Testis (tissue), 2 donors: ENCODE data around the gene RCL1.

ENCODE experiments used
- POLR2A ChIP-seq: fragments of 450-650 bp; IDR thresholded peaks from one replicate; pipeline ENCODE4 v1.6.1; 2017; ENCODE audit warnings: antibody characterized with exemption, mild to moderate bottlenecking, moderate library complexity
- TF ChIP-seq, protein P1 (sequence below), 3 experiments: fragments of 450-650 bp in 2 of 3; fragments of 200-600 bp in 1 of 3; sonication (generic) in 1 of 3; IDR thresholded peaks; one replicate each; pipeline ENCODE4 v1.5.1; 2016 to 2019; ENCODE audit warnings: antibody characterized with exemption in 3 of 3, mild to moderate bottlenecking in 2 of 3, moderate library complexity in 1 of 3

DNA sequence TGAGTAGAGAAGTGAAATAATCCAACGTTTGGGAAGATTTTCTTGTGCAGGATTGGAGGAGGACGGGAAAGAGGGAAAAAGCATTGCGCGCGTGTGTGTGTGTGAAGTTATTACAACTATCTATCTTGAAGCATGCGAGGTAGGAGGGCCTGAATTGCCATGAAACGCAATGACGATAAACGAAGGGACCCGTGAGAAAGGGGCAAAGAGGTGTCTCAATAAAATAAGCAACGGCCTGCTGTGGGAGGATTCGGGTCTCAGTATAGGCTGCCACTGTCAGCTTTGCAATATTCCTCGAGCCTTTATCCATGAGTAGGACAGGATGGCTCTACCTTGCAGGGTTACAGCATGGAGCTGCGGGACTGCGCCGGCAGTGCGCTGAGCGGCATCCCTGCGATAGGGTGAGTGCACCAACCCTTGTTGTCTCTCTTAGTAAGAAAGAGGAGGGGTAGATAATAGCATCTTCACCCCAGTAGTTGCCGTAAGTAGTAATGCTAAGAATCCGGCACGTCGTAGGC lies 631 bp upstream of the RCL1 start:
- TF ChIP-seq, protein P1, sequence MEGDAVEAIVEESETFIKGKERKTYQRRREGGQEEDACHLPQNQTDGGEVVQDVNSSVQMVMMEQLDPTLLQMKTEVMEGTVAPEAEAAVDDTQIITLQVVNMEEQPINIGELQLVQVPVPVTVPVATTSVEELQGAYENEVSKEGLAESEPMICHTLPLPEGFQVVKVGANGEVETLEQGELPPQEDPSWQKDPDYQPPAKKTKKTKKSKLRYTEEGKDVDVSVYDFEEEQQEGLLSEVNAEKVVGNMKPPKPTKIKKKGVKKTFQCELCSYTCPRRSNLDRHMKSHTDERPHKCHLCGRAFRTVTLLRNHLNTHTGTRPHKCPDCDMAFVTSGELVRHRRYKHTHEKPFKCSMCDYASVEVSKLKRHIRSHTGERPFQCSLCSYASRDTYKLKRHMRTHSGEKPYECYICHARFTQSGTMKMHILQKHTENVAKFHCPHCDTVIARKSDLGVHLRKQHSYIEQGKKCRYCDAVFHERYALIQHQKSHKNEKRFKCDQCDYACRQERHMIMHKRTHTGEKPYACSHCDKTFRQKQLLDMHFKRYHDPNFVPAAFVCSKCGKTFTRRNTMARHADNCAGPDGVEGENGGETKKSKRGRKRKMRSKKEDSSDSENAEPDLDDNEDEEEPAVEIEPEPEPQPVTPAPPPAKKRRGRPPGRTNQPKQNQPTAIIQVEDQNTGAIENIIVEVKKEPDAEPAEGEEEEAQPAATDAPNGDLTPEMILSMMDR (IDR thresholded peaks at IDR 0.05): no peak
- no peak for TF ChIP-seq POLR2A
